GM18861 (cell line): ENCODE data around the gene HUS1.
A peak's percentile ranks its signal among the peaks of the same experiment; 100 is the strongest.
"Not testable (repeated sequence)": the region's sequence is repeated elsewhere in the genome, so short reads cannot be mapped to it uniquely, and the experiment has no call there.

Experiments used
- ATAC-seq: cut with Tn5 transposase; IDR thresholded peaks from one replicate; pipeline ENCODE4 v1.9.1; 2021; ENCODE audit not compliant: unreplicated experiment

HUS1 gene

DNA sequence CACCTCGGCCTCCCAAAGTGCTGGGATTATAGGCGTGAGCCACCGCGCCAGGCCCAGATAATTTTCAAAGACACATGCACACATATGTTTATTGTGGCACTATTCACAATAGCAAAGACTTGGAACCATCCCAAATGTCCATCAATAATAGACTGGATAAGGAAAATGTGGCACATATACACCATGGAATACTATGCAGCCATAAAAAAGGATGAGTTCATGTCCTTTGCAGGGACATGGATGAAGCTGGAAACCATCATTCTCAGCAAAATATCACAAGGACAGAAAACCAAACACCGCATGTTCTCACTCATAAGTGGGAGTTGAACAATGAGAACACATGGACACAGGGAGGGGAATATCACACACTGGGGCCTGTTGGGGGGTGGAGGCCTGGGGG, 1.2 kb upstream of the HUS1 start:
- not testable (repeated sequence) for ATAC-seq

DNA sequence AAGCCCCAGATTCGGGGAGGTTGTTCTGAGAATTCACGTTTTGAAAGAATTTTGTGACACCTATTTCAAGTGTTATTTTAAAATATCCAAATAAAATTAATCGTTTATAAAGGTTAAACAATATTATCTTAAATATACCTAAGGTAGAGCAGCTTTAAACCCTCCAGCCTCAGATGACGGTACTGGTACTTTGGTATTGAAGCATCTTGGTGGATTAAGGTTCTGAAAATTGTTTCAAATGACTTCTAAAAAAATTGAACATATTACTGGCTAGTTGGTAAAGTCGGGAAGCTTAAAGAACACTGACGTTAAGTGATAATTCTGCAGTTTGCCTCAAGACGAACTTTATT, 392 bp upstream of the HUS1 start:
- ATAC-seq = no peak

DNA sequence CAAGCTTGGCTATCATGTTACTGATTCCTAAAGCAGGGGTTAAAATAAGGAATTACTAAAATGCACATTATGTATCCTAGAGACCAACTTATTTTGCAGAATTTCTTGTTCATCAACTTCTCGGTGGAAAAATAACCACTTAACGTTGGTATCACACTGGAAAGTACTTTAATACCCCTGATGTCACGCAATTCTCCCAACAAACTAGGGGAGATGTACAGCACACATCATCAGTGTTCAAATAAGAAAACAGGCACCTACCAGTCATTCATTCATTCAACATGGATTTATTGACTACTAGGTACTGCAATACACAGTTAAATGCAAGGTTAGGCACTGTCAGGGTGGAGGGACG, 648 bp downstream of the HUS1 start:
- no peak for ATAC-seq

DNA sequence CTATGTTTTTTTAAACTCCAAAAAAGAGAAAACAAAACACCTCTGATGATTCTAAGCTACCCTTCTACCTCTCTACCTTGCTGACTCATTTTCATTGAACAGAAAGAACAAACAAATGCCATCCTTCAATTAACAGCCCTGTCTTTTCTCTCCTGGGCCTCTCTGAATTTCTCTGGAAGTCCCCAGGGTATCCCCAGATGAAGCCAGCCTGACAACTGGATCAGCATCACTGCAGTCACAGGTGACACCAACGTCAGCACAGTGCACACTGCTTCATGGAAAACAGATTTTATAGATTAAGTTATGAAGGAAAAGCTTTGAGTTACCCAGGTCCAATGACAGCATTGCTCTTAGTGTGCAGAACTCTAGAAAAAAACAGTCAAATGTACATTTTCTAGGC, 5.7 kb downstream of the HUS1 start:
- no peak for ATAC-seq

DNA sequence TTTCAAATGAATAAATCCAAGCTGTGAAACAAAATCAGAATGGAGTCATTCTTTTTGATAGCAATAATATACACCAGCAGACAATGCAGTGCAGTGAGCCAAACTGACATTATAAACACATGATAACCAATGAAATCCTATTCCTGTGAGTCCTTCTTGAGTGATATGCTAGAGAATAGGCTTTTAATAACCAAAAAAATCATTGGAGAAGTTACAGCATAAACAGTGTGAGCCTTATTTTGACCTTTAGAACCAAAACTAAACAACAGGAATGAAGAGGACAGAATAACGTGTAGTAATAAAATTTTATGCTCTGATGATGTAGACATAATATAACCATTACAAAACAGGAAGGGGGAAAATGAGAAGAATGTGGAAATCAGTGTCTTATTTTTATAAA, 8.7 kb downstream of the HUS1 start:
- ATAC-seq = no peak

DNA sequence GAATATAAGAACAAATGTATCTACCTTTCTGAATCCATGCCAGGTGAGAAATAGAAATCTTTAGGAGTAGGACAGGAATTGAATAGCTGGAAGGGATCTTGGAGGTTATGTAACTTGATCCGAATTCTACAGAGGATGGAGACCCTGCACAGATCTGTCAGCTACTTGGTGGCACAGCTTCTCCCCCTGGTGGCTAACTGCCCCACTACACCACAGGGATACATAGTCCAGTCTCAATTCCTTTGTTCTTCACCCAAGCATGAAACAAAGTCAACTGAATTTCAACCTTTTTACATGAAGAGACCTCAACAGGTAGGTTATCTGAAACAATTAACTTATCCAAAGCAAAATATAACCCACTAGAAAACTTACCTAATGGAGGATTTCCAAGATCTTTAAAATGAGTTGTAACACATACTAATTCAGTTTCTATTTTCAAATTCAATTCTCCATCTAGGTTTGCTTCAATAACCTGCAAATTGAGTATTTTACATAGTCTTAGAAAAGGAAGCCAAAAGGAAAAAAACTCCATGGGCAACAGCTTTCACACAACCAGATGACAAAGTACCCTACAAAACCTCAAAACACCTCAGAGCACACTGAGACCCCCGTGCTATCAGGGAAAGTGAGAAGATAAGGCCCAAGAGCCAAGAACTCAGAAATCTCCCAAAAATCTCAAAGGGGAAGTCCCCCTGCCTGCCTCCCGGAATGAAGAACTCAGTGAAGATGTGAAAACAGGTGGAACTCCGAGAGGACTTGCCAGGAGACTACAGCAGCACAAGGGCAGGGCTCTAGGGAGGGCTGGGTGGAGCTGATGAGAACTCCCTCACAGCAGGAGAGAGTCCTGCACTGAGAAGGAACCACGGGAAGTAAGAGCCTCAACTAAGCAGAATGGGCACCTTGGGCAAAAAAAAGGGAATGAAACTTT, 10.3 kb downstream of the HUS1 start:
- peak; percentile 51 for ATAC-seq

DNA sequence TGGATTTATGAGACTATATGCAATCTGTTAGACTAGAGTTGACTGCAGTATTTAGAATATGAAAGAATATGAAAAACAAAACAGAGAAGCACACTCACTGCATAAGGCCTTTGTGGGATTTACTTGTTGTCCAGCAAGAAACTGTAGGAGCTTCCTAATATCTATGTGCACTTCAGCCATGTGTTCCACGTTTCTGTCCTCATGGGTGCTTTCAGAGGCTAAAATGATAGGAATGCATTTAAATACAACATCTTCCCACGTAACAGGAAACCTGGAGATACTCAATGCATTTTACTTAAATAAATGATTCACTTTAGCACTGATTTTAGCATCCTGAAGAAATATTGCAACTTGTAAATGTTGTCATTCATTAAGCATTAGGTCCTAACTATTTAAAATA, 11.7 kb downstream of the HUS1 start:
- no peak for ATAC-seq

DNA sequence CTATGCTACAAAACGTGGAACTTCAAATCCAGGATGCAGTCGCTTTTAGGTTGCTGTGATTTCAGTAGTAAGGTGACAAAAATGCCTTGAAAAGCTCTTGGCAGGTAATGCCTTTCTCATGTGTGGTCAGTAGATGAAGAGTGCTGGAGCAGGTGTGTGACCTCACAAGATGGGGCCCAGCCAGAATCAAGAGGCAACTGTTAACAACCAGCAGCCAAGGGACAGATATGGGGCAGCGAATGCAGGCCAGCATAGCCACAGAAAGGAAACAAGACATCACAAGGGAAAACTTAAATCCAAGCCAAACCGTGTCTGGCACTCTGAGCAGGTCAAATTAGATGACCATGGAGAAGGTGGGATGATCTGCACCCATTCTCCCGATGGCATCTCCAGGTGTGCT, 12.3 kb downstream of the HUS1 start:
- ATAC-seq = no peak

DNA sequence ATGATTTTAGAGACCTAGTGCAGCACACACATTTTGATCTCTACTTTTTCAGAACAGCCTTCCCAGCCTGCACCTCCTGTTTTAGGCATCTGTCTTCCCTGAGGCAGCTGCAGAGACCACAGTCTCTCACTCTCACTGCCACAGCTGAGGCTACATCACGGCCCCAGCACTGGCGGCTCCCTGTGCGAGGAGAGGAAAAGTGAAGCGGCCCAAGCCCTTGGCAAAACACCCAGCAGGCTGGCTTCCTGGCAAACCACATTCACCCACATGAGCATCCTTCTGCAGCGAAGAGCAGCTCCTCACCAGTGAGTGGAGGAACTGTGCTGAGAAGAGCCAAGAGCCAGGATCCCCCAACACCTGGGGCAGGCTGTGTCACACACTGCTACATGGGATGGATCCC, 14.0 kb downstream of the HUS1 start:
- no peak for ATAC-seq

DNA sequence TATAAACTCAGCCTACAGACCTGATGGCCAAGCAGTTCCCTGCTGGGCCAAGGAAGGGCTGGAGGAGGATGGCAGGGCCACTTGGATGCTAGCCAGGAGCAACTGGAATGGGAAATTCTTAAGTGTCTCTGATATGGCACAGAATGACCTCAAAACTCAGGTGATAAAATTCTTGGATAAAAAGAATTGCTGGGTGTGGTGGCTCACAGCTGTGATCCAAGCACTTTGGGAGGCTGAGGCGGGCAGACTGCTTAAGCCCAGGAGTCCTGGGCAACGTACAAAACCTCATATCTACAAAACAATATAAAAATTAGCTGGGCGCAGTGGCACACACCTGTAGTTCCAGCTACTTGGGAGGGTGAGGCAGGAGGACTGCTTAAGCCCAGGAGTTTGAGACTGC, 17.2 kb downstream of the HUS1 start:
- no peak for ATAC-seq

DNA sequence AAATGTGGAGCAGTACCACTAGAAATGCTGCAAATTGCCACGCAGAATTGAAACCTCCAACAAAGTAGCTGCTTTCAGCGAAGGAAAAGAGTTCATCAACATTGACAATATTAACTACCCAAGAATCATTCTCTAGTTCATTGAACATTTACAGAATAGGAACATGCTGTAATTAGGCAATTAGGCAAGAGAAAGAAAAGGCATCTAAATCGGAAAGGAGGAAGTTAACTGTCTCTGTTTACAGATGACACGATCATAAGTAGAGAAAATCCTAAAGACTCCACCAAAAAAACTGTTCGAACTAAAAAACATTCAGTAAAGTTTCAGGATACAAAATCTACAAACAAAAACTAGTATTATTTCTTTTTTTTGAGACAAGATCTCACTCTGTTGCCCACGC, 22.3 kb downstream of the HUS1 start:
- no peak for ATAC-seq

DNA sequence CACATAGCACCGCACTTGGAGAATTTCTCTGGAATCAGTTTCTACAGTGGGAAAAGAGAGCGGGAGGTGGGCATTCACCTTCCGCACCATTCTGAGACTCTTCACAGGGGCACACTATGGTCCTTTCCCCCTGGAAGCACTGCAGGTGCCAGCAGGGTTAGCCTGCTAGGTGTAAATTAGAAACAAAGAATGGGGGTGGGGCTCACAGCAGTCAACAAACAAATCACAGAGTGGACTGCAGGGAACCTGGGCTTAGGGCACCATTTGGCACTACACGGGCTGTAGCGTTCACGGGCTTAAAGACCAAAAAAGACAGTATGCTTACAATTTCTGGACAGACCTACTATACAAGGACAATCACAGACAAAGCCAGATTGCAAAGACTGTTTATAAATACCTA, 23.2 kb downstream of the HUS1 start:
- no peak for ATAC-seq

DNA sequence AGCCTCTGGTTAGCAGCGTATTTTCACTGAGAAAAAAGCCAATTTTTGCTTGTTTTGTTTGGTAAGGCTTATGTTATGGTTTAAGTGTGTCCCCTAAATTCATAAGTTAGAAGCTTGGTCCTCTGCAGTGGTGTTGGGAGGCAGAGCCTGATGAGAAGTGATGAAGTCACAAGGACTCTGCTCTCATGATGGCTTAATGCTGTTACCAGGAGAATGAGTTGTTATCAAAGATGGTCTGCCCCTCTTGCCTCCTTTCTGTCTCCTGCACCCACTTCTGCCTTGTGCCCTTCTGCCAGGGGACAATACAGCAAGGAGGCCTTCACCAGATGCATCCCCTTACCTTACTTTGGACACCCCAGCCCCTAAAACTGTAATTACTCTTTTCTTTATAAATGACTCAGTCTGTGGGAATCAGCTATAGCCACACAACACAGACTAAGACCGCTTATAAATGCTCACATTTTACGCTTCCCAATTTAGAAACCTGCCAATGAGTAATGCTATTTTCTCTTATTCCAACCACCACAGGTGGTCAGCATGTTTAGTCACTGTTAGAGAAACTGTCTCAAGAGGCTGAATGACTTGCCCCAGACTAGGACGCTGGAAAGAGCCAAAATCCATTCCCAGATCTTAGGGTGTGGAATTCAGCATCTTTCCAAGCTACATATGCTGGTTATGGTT, 25.0 kb downstream of the HUS1 start:
- no peak for ATAC-seq

DNA sequence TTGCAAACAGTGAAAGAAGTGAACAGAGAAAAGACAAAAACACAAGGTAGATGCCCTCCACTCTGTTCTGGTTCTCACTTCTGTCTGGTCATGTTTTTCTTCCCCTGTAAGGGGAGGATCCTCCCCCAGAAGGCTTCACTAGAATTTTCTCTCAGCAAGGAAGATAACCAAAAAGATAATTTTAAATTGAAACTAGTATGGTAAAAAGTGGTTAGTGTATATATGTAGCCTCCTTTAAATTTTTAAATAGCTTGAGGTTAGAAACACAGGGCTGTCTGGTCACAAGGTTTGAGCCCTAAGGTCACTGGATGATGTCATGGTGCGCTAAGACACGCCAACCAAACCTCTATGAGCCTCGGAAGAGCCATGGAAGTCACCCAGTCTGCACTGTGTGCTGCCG, 25.6 kb downstream of the HUS1 start:
- ATAC-seq = no peak

DNA sequence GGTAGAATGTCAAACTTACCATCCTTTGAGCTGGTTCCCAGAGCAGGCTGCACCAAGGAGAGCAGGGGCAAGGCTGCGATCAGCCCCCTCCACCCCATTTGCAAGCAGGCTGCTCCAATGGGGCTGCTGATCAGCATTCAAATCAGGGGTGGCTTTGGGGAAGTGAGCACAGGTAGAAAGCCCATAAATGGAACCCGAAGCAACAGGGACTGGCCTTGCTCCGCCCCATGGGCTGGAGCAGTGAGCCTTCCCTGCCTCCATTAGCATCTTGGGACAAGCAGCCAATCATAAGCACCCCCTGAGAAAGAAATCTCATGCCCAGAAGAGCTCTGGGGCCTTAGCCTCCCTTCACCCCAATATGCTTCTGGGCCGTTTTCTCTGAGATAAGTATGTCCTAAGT, 27.2 kb downstream of the HUS1 start:
- no peak for ATAC-seq

DNA sequence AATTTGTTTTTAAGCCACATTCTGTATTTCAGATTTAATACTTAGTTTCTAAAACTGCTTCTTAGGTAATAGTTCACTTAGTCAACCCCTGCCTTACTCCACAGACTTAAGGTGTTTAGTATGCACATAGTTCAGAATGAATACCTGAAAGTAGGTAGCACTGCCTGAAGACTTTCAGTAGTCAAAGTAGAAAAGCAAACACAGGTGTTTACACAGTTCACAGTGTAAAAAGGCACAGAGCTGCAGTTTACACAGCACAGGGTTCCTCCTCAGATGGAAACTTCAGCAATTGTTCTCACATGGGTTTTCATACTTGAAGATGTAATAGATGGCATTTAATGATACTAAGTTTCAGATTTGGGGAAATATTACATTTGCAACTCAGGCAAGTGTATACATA, 28.0 kb downstream of the HUS1 start:
- no peak for ATAC-seq

DNA sequence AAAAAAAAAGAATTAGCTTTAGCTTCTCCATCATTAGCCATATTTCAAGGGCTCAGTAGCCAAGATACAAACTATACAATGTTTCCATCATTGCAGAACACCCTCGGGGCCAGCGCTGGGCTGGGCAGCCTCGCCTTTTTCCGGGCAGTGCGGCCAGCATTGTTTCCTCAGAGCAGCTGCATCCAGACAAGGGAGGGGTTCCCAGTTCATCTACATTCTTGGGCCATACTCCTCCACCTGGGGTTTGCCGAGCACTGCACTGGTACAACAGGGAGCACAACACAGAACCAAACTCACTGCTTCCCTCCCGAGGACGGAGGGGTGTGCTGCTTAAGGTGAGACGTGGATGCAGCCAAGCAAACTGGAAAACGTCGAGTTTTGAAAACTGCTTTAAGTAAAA, 28.7 kb downstream of the HUS1 start:
- ATAC-seq = no peak

DNA sequence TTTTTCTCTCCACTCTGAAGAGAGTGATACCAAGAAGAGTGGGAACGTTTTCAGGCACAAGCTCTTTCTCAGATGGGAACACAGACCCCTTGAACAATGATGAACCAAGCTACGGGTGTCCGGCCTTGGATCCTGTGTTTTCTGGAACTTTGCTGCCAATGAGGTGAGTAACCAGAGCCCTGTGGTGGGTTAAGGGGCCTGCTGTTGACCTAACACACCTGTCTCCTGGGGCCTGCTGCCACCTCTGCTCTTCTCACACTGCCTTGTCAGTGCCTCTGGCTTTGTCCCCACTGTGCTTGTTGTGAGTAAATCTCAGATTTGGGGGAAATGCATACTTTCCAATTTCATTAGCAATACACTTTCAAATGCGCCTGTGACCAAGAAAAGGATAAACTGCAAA, 29.7 kb downstream of the HUS1 start:
- ATAC-seq = no peak

DNA sequence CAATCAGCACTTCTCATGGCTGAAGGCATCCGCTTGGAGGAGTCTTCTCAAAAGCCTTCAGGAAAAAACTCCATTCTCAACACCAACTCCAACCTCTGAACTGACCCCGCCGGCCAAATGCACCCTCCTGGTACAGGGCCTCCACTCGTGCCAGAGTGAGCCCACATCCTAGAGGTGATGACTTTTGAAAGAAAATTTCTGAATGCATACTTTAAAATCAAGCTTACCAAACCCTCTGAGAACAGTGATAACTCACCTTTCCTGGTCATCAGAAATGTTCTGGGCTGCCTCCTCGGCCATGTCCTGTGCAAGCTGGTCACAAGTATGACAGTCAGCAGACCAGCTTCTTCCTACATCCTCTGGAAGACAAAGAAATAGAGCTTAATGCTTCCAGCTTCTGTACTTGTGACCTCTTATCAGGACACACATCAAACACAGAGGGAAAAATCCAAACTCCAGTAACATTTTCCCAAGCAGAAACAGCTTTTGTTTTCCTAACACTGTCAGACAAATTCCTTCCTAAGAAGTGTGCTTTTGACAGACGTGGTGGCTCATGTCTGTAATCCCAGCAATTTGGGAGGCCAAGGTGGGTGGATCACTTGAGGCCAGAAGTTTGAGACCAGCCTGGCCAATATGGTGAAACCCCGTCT, 31.1 kb downstream of the HUS1 start, which contains the start of gene PKD1L1:
PKD1L1 (minus strand) TSS at position 326 of the 650 bp plus-strand sequence; CDS start at position 300, 26 bp downstream.
- no peak for ATAC-seq

DNA sequence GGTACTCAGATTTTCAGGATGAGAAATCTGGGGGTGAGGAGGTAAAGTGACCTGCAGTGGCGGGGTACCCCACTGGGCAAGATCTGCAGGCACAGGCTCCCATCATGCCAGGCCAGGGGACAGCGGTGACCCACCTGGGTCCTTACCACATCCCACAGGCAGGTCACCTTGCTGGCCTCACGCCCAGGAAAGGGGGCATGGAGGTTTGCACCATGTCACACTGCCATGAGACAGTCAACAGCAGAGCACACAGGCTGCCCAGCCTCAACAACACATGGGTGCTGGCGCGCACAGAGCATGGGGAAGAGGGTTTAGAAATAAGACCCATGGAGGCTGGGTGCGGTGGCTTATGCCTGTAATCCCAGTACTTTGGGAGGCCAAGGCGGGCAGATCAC, 32.1 kb downstream of the HUS1 start:
- no peak for ATAC-seq

DNA sequence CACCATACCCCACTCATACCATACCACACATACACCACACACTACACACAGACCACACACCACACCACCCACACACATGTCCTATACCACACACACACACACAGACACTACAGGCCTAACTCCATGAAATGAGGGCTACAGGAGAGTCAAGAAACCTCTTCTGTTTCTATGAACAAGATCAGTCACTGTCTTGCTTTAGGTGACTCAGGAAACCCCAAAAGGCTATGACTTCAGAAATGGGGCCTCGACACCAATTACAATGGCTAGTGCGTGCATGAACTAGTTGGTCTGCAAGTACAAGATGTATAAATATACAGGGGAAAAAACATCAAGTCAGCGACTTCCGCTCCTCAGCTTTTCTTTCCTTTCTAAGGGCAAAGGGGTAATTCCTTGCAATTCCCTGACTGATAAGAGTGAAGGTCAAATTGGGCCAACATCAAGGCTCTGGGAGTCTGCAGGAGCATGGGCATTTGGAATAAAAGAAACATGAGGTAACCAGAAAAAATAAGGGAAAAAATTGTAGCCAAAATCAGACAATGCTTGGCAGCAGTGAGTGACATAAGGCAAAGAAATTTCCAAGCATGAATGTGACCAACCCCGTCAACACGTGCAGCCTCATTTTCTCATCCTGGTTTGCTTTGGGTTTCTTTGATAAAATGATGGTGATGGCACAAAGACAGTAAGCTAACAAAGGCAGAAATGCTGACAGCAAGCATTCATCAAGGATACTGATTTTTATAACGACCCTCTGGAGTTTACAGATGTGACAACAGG, 32.6 kb downstream of the HUS1 start:
- no peak for ATAC-seq
